HG02884 (cell line): ENCODE results near the gene ARMC8.

Experiments used
- ATAC-seq: cut with Tn5 transposase; IDR thresholded peaks from one replicate; pipeline ENCODE4 v1.9.1; 2021; ENCODE audit warnings: mild to moderate bottlenecking, moderate library complexity; ENCODE audit not compliant: unreplicated experiment

Gene ARMC8

GRCh38 chr3:138297876-138298275, 110.8 kb downstream of the ARMC8 start:
- ATAC-seq, result no peak

DNA sequence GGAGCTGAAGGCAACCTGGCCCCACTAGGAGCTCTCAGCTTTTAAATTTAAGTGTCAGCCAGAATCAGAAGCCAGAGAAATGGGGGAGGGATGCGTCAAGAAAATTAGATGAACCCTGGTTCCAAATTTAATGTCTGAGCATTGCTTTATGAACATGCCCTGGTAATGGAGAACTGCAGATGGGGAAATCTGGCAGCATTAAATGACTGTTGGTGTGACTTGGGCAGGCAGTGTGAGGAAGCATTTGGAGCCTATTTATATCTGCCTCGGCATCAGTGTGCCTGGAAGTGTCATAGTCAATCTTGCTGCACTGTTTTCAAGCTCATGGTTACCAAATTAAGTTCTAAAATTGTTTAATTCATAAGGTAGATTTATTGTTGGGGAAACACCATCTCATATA, 113.5 kb downstream of the ARMC8 start:
- no peak for ATAC-seq

GRCh38 chr3:138303474-138303873, 116.4 kb downstream of the ARMC8 start:
- no peak for ATAC-seq

- ATAC-seq, result no peak
Measured at GRCh38 chr3:138307899-138308298, 120.8 kb downstream of the ARMC8 start.

- ATAC-seq, result no peak
Measured at GRCh38 chr3:138308783-138309182, 121.7 kb downstream of the ARMC8 start.

GRCh38 chr3:138310494-138310893, 123.4 kb downstream of the ARMC8 start:
- ATAC-seq, result no peak

DNA sequence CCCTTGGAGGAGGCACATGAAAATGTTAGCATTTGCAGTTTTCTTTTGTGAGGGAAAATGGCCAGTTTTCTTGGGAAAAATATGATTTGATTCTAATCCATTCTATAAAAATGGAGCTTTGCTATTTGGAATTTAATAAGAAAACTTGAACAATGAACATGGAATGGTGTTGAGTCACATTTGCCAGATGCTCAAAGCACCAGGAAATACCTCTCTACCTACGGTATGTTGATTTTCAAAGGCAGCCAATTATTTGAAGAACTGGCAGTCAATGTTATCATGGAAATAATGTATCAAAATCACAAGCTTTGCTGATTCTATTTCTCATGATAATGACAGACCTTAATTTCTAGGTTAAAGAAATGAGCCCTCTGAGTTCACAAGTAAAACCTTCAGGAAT, 127.7 kb downstream of the ARMC8 start:
- no peak for ATAC-seq

- ATAC-seq, result no peak
Measured at GRCh38 chr3:138317687-138318086, 130.6 kb downstream of the ARMC8 start.

DNA sequence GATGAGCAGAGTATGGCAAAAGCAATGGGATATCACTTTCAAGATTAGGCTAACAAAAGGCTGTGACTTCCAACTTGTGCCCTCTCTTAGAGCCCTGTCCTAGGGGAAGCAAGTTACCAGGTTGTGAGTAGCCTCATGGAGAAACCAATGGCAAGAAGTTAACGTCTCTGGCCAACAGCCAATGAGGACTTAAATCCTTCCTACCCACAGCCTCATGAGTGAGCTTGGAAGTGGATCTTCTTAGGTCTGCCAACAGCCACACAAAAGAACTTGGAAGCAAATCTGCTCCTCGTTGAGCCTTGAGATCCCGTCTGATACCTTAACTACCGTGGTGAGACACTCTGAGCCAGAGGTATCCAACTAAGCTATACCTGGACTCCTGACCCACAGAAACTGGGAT, 136.9 kb downstream of the ARMC8 start:
- ATAC-seq, result no peak

- no peak for ATAC-seq
Measured at GRCh38 chr3:138325990-138326389, 138.9 kb downstream of the ARMC8 start.

DNA sequence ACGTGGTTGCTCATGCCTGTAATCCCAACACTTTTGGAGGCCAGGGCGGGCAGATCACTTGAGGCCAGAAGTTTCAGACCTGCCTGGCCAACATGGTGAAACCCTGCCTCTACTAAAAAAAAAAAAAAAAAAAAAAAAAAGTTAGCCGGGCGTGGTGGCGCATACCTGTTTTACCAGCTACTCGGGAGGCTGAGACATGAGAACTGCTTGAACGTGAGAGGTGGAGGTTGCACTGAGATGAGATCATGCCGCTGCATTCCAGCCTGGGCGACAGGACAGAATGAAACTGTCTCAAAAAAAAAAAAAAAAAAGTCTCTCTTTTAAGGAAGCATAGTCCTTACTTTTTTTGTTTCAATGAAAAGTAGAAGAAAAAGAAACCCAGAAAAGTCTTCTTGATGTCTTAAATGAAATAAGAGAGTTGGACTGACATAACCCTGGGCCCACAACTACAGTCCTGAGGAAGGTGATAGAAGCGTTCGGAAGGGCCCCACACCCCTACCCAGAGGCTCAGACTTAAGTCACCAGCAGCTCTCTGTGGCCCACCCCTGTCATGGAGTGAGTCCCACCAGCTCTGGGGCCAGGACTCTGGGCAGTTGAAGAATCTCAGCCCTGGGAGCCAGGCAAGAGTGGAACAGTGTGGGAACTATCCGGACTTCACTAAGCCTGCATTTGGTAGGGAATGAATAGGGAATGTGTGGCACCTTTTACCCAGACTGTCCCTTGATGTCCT, 139.9 kb downstream of the ARMC8 start:
- no peak for ATAC-seq

DNA sequence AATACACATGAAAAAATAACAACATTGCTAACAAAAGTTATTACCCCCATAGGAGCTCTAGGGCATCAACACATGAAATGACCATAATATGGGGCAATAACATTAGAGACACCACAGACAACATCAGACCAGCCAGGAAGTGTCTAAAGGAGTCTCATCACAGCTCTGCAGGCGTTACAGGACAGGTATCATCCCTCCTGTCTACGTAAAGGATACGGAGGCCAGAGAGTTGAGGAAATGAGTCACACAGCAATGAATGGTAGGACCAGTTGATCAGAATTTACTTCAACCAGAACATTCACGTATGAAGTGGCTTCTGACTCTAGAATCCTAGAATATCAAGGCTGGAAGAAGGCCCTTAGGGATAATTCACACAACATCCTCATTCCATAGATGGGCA, 140.7 kb downstream of the ARMC8 start:
- ATAC-seq, result no peak

- ATAC-seq, result no peak
Measured at GRCh38 chr3:138328341-138328740, 141.2 kb downstream of the ARMC8 start.

DNA sequence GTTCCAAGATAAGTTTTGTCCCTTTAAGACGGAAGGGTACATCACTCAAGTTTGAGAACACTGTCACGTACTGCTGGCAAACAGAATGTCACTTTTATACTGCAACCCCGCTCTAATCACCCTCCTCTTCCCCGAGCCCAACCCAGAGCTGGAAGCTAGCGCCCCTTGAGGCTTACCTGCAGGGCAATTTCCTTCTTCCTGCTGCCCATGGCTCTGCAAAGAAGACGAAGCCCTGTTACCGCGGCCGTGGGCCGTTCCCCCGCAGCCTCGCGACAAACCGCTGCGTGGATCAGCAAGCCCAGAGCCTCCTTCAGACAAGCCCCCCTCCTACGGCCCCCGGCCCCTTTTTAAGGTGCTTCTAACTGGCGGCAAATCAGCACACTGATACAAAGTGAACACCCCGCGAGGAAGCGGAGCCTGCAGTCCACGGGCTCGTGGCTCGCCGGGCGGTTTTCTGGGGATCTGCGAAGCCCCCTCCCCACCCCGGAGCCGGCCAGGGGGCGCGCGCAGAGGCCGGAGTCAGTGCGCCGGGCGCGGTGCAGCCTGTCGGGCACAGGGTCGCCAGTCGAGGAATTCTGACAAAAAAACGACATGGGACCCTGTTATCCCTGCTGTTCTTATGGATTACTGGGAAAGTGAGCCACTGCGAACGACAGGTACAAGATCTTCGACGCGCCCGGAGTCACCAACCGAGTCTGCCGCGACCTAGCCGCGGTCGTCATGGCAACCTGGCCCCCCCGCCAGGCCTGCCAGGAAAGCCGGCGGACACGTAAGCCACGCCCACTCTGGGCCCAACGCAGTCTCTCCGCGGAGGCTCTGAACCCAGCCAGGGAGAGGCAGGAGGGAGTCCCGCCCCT, 142.3 kb downstream of the ARMC8 start, which contains the start of gene NME9:
Gene NME9, minus strand, starts transcription at position 725 of the 857 bp plus-strand sequence. Its CDS starts 516 bp downstream, at position 209.
- ATAC-seq, result peak; percentile 80

DNA sequence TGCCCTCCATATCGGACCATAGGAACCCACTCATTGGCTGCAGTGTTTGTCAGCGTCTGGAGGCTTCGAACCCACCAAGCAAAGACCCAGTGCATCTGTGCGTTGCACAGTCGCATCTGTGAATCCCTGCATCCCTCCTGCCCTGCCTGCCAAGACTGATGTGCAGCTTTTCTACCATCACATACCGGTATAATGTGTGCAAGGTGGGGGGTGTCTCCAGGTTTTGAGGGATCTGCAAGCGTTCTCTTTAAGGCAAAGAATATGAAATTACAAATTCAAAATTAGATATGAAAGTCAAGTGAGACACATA, 142.8 kb downstream of the ARMC8 start:
- no peak for ATAC-seq

DNA sequence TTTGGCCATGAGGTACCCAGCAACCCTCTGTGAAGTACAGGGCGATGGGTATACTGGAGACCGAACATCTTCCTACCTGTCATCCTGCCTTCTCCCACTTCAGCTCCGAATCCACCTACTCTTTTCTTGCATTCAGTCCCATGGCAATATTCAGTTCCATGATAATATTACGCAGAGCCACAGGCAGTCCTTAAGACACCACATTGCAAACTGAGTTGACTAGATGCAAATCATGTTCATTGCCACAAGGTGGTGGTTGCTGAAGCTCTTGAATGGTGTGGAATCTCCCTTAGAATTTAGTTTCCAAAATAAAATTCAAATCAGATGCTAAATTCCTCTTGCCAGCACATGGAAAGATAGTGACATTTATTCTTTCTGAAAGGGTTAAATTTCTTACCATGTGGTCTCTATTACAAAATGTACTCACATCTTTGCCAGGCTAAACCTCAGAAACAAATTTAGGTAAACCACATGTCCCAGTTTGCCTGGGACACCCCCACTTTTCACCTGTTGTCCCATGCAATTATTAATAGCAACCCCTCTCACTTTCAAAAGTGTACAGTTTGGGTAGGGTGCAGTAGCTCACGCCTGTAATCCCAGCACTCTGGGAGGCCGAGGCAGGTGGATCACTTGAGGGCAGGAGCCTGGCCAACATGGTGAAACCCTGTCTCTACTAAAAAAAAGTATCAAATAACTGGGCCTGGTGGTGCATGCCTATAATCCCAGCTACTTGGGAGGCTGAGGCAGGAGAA, 144.2 kb downstream of the ARMC8 start:
- ATAC-seq, result no peak

DNA sequence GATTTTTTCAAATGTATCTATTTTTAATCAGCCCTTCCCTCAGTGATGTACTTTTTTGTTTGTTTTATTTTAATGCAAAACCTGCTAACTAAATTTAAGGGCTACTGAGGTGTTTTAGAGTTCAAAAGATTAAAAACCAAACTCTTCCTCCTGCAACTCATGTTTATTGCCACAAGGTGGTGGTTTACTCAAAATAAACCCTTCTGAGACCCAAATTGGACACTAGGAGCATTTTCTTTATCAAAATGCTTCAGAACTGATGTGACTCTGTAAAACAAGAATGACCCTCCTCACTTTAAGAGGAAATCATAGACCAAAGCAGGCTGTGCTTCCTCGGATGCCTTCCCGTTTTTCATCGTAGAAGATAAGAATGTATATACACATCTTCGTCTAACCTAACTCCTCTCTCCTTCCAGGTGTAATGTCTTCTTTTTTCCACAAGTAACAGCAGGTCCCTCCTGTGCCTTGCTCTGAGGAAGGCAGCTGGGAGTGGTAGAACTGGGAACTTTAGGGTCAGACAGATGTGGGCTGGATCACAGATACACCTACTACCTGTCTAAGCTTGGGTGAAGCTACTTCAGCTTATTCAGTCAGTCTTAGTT, 145.5 kb downstream of the ARMC8 start:
- ATAC-seq, result no peak

DNA sequence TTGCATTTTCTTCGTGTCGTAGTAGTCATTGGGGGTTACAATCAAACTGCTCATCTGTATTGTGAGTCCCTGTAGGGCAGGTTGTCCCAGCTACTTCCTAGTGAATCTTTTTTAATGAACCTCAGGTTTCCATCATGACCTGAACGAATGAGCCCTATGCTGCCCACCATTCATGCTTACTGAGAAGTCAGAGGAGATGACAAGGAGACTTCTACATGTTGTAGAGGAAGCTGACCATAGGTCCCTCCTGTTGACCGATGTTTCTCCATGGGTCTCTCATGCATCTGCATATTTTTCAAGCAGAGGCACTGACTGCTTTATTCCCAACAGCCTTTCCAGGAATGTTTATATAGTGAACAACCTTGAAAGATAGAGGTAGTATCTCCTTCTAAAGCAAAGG, 147.5 kb downstream of the ARMC8 start:
- no peak for ATAC-seq

GRCh38 chr3:138336454-138336999, 149.4 kb downstream of the ARMC8 start:
- no peak for ATAC-seq

DNA sequence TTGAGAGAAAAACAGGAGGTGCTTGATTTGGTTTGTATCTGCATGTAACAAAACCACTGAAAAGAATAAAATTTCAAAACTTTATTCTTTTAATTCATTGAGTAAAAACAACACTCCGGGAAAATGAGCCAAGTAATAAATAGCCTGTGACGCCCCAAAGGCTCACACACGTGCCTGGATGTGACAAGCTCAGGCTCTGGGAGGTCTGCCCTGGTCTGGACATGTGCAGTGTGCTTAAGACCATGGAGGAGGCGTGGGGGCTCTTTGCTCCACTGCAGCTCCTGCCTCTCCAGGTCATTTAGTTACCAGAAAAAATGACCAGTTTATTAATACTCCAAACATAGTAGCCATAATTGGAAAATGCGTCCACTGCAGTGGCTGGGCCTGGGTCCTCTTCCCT, 151.1 kb downstream of the ARMC8 start:
- no peak for ATAC-seq

- no peak for ATAC-seq
Measured at GRCh38 chr3:138338811-138339210, 151.7 kb downstream of the ARMC8 start.
